Testis (tissue), 3 donors: ENCODE measurements around the gene FLT1. TPM values are rescaled to one million over a fixed set of nuclear protein-coding genes. Genes with fewer than 3 reads are reported as not detected.

Source experiments
- DNase-seq: peaks from one replicate; pipeline ENCODE4 v3.0.0-alpha.2; 2019
- H3K27ac ChIP-seq, 2 donors: fragments of 200-600 bp; sonication (generic); one replicate each; pipeline ENCODE4 v1.5.1; 2019
- H3K27me3 ChIP-seq: fragments of 200-600 bp; sonication (generic); one replicate; pipeline ENCODE4 v1.5.1; 2019
- H3K36me3 ChIP-seq: fragments of 200-600 bp; sonication (generic); one replicate; pipeline ENCODE4 v1.5.1; 2017; ENCODE audit warnings: low read depth; ENCODE audit errors: missing control alignments
- H3K4me1 ChIP-seq: fragments of 200-600 bp; sonication (generic); one replicate; pipeline ENCODE4 v1.5.1; 2019
- H3K4me3 ChIP-seq, 2 donors: fragments of 200-600 bp; sonication (generic); one replicate each; pipeline ENCODE4 v1.5.1; 2017 to 2019
- H3K9me3 ChIP-seq: fragments of 200-600 bp; sonication (generic); one replicate; pipeline ENCODE4 v1.5.1; 2017
- CTCF ChIP-seq, 3 experiments: fragments of 450-650 bp in 2 of 3; fragments of 200-600 bp in 1 of 3; sonication (generic) in 1 of 3; IDR thresholded peaks; one replicate each; pipeline ENCODE4 v1.5.1; 2016 to 2019; ENCODE audit warnings: antibody characterized with exemption in 3 of 3, mild to moderate bottlenecking in 2 of 3, moderate library complexity in 1 of 3
- POLR2A ChIP-seq: fragments of 450-650 bp; IDR thresholded peaks from one replicate; pipeline ENCODE4 v1.6.1; 2017; ENCODE audit warnings: antibody characterized with exemption, mild to moderate bottlenecking, moderate library complexity
- WGBS, 2 donors: methylation state at CpG; one replicate each; pipeline ENCODE4 v1.1.5; 2018; 5-methylcytosine and 5-hydroxymethylcytosine counted together
- intact Hi-C: fragments of 100-400 bp; cut with DNase I; formaldehyde crosslinking; loops from one replicate; pipeline ENCODE4 v1.15.1; 2023; ENCODE audit warnings: low total_unique reads
- polyA plus RNA-seq: library from polyadenylated mRNA; stranded (reverse); fragments of 350-450 nt; fragmentation: Illumina TruSeq; extraction: RNeasy Lipid Tissue Mini Kit (QIAGEN cat#74804); gene quantifications from one replicate; pipeline ENCODE4 v1.2.3, GENCODE V29; 2014; ENCODE audit warnings: low read depth, low replicate concordance; ENCODE audit not compliant: insufficient read depth
- total RNA-seq, 2 donors: library from RNA; depleted of rRNA; stranded (reverse); fragments of >200 nt; gene quantifications; one replicate each; pipeline ENCODE4 v1.2.3, GENCODE V29; 2016

FLT1 gene
- total and polyA plus RNA-seq, 3 donors from 2014 or later, result 26.6 to 48.1 (median 47.4) TPM

- DNase-seq, result no peak
- intact Hi-C loops, result no loop called here
- Histone ChIP-seq H3K4me3 (no peak overlapping the region), H3K27me3 (no peaks in the 10 kb centered on the region), H3K4me1 (no peaks in the 10 kb centered on the region), H3K9me3 (no peaks in the 10 kb centered on the region), H3K27ac (no peak overlapping the region), H3K36me3 (no peaks in the 10 kb centered on the region)
- 79 to 81% methylated on average over 7 of the region's 7 CpGs for WGBS, 2 donors
- no peak for TF ChIP-seq CTCF (IDR thresholded peaks at IDR 0.05)
- TF ChIP-seq POLR2A, result no peak
Observed at GRCh38 chr13:28468023-28468915, 26.7 kb downstream of the FLT1 start.

- no peak for TF ChIP-seq CTCF (IDR thresholded peaks at IDR 0.05)
- TF ChIP-seq POLR2A, result no peak
- Histone ChIP-seq H3K27me3 (no peaks in the 10 kb centered on the region), H3K27ac (no peak overlapping the region), H3K4me3 (no peak overlapping the region), H3K4me1 (no peaks in the 10 kb centered on the region), H3K9me3 (no peaks in the 10 kb centered on the region), H3K36me3 (no peaks in the 10 kb centered on the region)
- intact Hi-C loops, result no loop called here
- DNase-seq, result no peak
- 84 to 94% methylated on average over 3 of the region's 3 CpGs for WGBS, 2 donors
Observed at GRCh38 chr13:28467034-28467433, 27.9 kb downstream of the FLT1 start.

- Histone ChIP-seq H3K4me3 (no peak overlapping the region), H3K9me3 (no peaks in the 10 kb centered on the region), H3K36me3 (no peaks in the 10 kb centered on the region), H3K27me3 (no peaks in the 10 kb centered on the region), H3K4me1 (no peaks in the 10 kb centered on the region), H3K27ac (no peak overlapping the region)
- DNase-seq, result no peak
- 94 to 96% methylated on average over 3 of the region's 3 CpGs for WGBS, 2 donors
- intact Hi-C loops, result no loop called here
- TF ChIP-seq CTCF (IDR thresholded peaks at IDR 0.05) (no peak), POLR2A (no peak)
Observed at GRCh38 chr13:28466151-28466550, 28.8 kb downstream of the FLT1 start.

GRCh38 chr13:28464861-28465460, 30.0 kb downstream of the FLT1 start:
- no peaks in the 10 kb centered on the region for H3K36me3 ChIP-seq
- H3K27ac ChIP-seq, result no peak overlapping the region
- TF ChIP-seq CTCF (IDR thresholded peaks at IDR 0.05), result no peak
- TF ChIP-seq POLR2A, result no peak
- no peaks in the 10 kb centered on the region for H3K27me3 ChIP-seq
- DNase-seq, result no peak
- WGBS, 2 donors, result 65 to 76% methylated on average over 6 of the region's 6 CpGs
- no peaks in the 10 kb centered on the region for H3K4me1 ChIP-seq
- H3K4me3 ChIP-seq, result no peak overlapping the region
- no peaks in the 10 kb centered on the region for H3K9me3 ChIP-seq
- intact Hi-C loops, result no loop called here
